ENCODE data around the gene LIN28A.
"Not testable (repeated sequence)": the region's sequence is repeated elsewhere in the genome, so short reads cannot be mapped to it uniquely, and the experiment has no call there.

Gene LIN28A

GRCh38 chr1:26372611-26373010 lies 38.0 kb upstream of the LIN28A start, which contains the start of gene ZNF683:
Gene ZNF683, minus strand, starts transcription at chr1:26372750. Its CDS starts 4,179 bp downstream, at chr1:26368571.
- H3K27me3 ChIP-seq (ENCODE audit: control insufficient read depth in 1 of 2, insufficient read depth in 2 of 2, low read length in 2 of 2); H3K27ac ChIP-seq (ENCODE audit: low read depth, low read length); H3K4me1 ChIP-seq (ENCODE audit: insufficient read depth, low read length); H3K9me3 ChIP-seq (ENCODE audit: low read length); H3K9ac ChIP-seq (ENCODE audit: low read length); H3K36me3 ChIP-seq (ENCODE audit: insufficient read depth, low read length); H3K4me3 ChIP-seq (ENCODE audit: low read depth in 1 of 2, low read length in 2 of 2): not testable (repeated sequence)

- H3K4me1 ChIP-seq (ENCODE audit: insufficient read depth, low read length): no peaks in the 10 kb centered on the region
- H3K9me3 ChIP-seq (ENCODE audit: low read length): no peaks in the 10 kb centered on the region
- no peak overlapping the region for H3K4me3 ChIP-seq (ENCODE audit: low read depth in 1 of 2, low read length in 2 of 2)
- H3K36me3 ChIP-seq (ENCODE audit: insufficient read depth, low read length): no peaks in the 10 kb centered on the region
- no peak overlapping the region for H3K9ac ChIP-seq (ENCODE audit: low read length)
- no peak overlapping the region for H3K27ac ChIP-seq (ENCODE audit: low read depth, low read length)
- no peaks in the 10 kb centered on the region for H3K27me3 ChIP-seq (ENCODE audit: control insufficient read depth in 1 of 2, insufficient read depth in 2 of 2, low read length in 2 of 2)
Observed at GRCh38 chr1:26373281-26373680, 37.3 kb upstream of the LIN28A start.

GRCh38 chr1:26373789-26374188 lies 36.8 kb upstream of the LIN28A start:
- Histone ChIP-seq H3K4me1 (ENCODE audit: insufficient read depth, low read length) (no peaks in the 10 kb centered on the region), H3K9ac (ENCODE audit: low read length) (no peak overlapping the region), H3K9me3 (ENCODE audit: low read length) (no peaks in the 10 kb centered on the region), H3K27me3 (ENCODE audit: control insufficient read depth in 1 of 2, insufficient read depth in 2 of 2, low read length in 2 of 2) (no peaks in the 10 kb centered on the region), H3K27ac (ENCODE audit: low read depth, low read length) (no peak overlapping the region), H3K36me3 (ENCODE audit: insufficient read depth, low read length) (no peaks in the 10 kb centered on the region), H3K4me3 (ENCODE audit: low read depth in 1 of 2, low read length in 2 of 2) (no peak overlapping the region)

GRCh38 chr1:26374361-26374760 lies 36.3 kb upstream of the LIN28A start:
- H3K36me3 ChIP-seq (ENCODE audit: insufficient read depth, low read length); H3K4me1 ChIP-seq (ENCODE audit: insufficient read depth, low read length); H3K9me3 ChIP-seq (ENCODE audit: low read length); H3K4me3 ChIP-seq (ENCODE audit: low read depth in 1 of 2, low read length in 2 of 2); H3K9ac ChIP-seq (ENCODE audit: low read length); H3K27ac ChIP-seq (ENCODE audit: low read depth, low read length); H3K27me3 ChIP-seq (ENCODE audit: control insufficient read depth in 1 of 2, insufficient read depth in 2 of 2, low read length in 2 of 2): not testable (repeated sequence)

- Histone ChIP-seq H3K4me3 (ENCODE audit: low read depth in 1 of 2, low read length in 2 of 2) (no peak overlapping the region), H3K27ac (ENCODE audit: low read depth, low read length) (no peak overlapping the region), H3K27me3 (ENCODE audit: control insufficient read depth in 1 of 2, insufficient read depth in 2 of 2, low read length in 2 of 2) (no peaks in the 10 kb centered on the region), H3K9ac (ENCODE audit: low read length) (no peak overlapping the region), H3K9me3 (ENCODE audit: low read length) (no peaks in the 10 kb centered on the region), H3K36me3 (ENCODE audit: insufficient read depth, low read length) (no peaks in the 10 kb centered on the region), H3K4me1 (ENCODE audit: insufficient read depth, low read length) (no peaks in the 10 kb centered on the region)
Observed at GRCh38 chr1:26375081-26375480, 35.5 kb upstream of the LIN28A start.

GRCh38 chr1:26376050-26376449 lies 34.6 kb upstream of the LIN28A start:
- H3K4me1 ChIP-seq (ENCODE audit: insufficient read depth, low read length): no peaks in the 10 kb centered on the region
- no peak overlapping the region for H3K9ac ChIP-seq (ENCODE audit: low read length)
- H3K36me3 ChIP-seq (ENCODE audit: insufficient read depth, low read length): no peaks in the 10 kb centered on the region
- no peak overlapping the region for H3K4me3 ChIP-seq (ENCODE audit: low read depth in 1 of 2, low read length in 2 of 2)
- H3K9me3 ChIP-seq (ENCODE audit: low read length): no peaks in the 10 kb centered on the region
- no peaks in the 10 kb centered on the region for H3K27me3 ChIP-seq (ENCODE audit: control insufficient read depth in 1 of 2, insufficient read depth in 2 of 2, low read length in 2 of 2)
- no peak overlapping the region for H3K27ac ChIP-seq (ENCODE audit: low read depth, low read length)

GRCh38 chr1:26378088-26378878 lies 32.3 kb upstream of the LIN28A start:
- Histone ChIP-seq H3K9me3 (ENCODE audit: low read length) (no peaks in the 10 kb centered on the region), H3K4me1 (ENCODE audit: insufficient read depth, low read length) (no peaks in the 10 kb centered on the region), H3K27ac (ENCODE audit: low read depth, low read length) (no peak overlapping the region)

GRCh38 chr1:26378879-26379251 lies 31.8 kb upstream of the LIN28A start:
- Histone ChIP-seq H3K9me3 (ENCODE audit: low read length) (no peaks in the 10 kb centered on the region), H3K36me3 (ENCODE audit: insufficient read depth, low read length) (no peaks in the 10 kb centered on the region), H3K9ac (ENCODE audit: low read length) (no peak overlapping the region), H3K4me1 (ENCODE audit: insufficient read depth, low read length) (no peaks in the 10 kb centered on the region), H3K27me3 (ENCODE audit: control insufficient read depth in 1 of 2, insufficient read depth in 2 of 2, low read length in 2 of 2) (no peaks in the 10 kb centered on the region), H3K4me3 (ENCODE audit: low read depth in 1 of 2, low read length in 2 of 2) (no peak overlapping the region), H3K27ac (ENCODE audit: low read depth, low read length) (no peak overlapping the region)

More at GRCh38 chr1:26378088-26378878, 32.3 kb upstream of the LIN28A start:
- H3K9ac ChIP-seq (ENCODE audit: low read length): no peak overlapping the region
- H3K4me3 ChIP-seq (ENCODE audit: low read depth in 1 of 2, low read length in 2 of 2): no peak overlapping the region
- H3K27me3 ChIP-seq (ENCODE audit: control insufficient read depth in 1 of 2, insufficient read depth in 2 of 2, low read length in 2 of 2): no peaks in the 10 kb centered on the region
- H3K36me3 ChIP-seq (ENCODE audit: insufficient read depth, low read length): no peaks in the 10 kb centered on the region

GRCh38 chr1:26384076-26384475 lies 26.5 kb upstream of the LIN28A start:
- H3K36me3 ChIP-seq (ENCODE audit: insufficient read depth, low read length): no peaks in the 10 kb centered on the region
- no peaks in the 10 kb centered on the region for H3K4me1 ChIP-seq (ENCODE audit: insufficient read depth, low read length)
- H3K27ac ChIP-seq (ENCODE audit: low read depth, low read length): no peak overlapping the region
- no peak overlapping the region for H3K4me3 ChIP-seq (ENCODE audit: low read depth in 1 of 2, low read length in 2 of 2)
- H3K9me3 ChIP-seq (ENCODE audit: low read length): no peaks in the 10 kb centered on the region
- H3K27me3 ChIP-seq (ENCODE audit: control insufficient read depth in 1 of 2, insufficient read depth in 2 of 2, low read length in 2 of 2): no peaks in the 10 kb centered on the region
- no peak overlapping the region for H3K9ac ChIP-seq (ENCODE audit: low read length)

- not testable (repeated sequence) for H3K4me1 ChIP-seq (ENCODE audit: insufficient read depth, low read length)
Observed at GRCh38 chr1:26385063-26385462, 25.6 kb upstream of the LIN28A start.

GRCh38 chr1:26387447-26387846 lies 23.2 kb upstream of the LIN28A start:
- H3K4me3 ChIP-seq (ENCODE audit: low read depth in 1 of 2, low read length in 2 of 2): no peak overlapping the region
- H3K4me1 ChIP-seq (ENCODE audit: insufficient read depth, low read length): no peaks in the 10 kb centered on the region
- H3K9ac ChIP-seq (ENCODE audit: low read length): no peak overlapping the region
- no peaks in the 10 kb centered on the region for H3K27me3 ChIP-seq (ENCODE audit: control insufficient read depth in 1 of 2, insufficient read depth in 2 of 2, low read length in 2 of 2)
- H3K36me3 ChIP-seq (ENCODE audit: insufficient read depth, low read length): no peaks in the 10 kb centered on the region
- no peak overlapping the region for H3K27ac ChIP-seq (ENCODE audit: low read depth, low read length)
- no peaks in the 10 kb centered on the region for H3K9me3 ChIP-seq (ENCODE audit: low read length)

More at GRCh38 chr1:26385063-26385462, 25.6 kb upstream of the LIN28A start:
- H3K36me3 ChIP-seq (ENCODE audit: insufficient read depth, low read length); H3K9ac ChIP-seq (ENCODE audit: low read length); H3K27me3 ChIP-seq (ENCODE audit: control insufficient read depth in 1 of 2, insufficient read depth in 2 of 2, low read length in 2 of 2); H3K4me3 ChIP-seq (ENCODE audit: low read depth in 1 of 2, low read length in 2 of 2); H3K9me3 ChIP-seq (ENCODE audit: low read length); H3K27ac ChIP-seq (ENCODE audit: low read depth, low read length): not testable (repeated sequence)

- Histone ChIP-seq H3K4me3 (ENCODE audit: low read depth in 1 of 2, low read length in 2 of 2) (no peak overlapping the region), H3K27ac (ENCODE audit: low read depth, low read length) (no peak overlapping the region), H3K9me3 (ENCODE audit: low read length) (no peaks in the 10 kb centered on the region), H3K36me3 (ENCODE audit: insufficient read depth, low read length) (no peaks in the 10 kb centered on the region), H3K4me1 (ENCODE audit: insufficient read depth, low read length) (no peaks in the 10 kb centered on the region), H3K27me3 (ENCODE audit: control insufficient read depth in 1 of 2, insufficient read depth in 2 of 2, low read length in 2 of 2) (no peaks in the 10 kb centered on the region), H3K9ac (ENCODE audit: low read length) (no peak overlapping the region)
Observed at GRCh38 chr1:26388791-26389445, 21.7 kb upstream of the LIN28A start.
